Cardiac septum (tissue), 1 donor: ENCODE measurements around the gene CA5B. TPM values are rescaled to one million over a fixed set of nuclear protein-coding genes. Genes with fewer than 3 reads are reported as not detected.
"Not testable (repeated sequence)": the region's sequence is repeated elsewhere in the genome, so short reads cannot be mapped to it uniquely, and the experiment has no call there.

ENCODE experiments used
- DNase-seq: peaks from one replicate; pipeline ENCODE4 v3.0.0-alpha.2; 2020; ENCODE audit warnings: low spot score
- intact Hi-C: fragments of 100-400 bp; cut with DNase I; formaldehyde crosslinking; loops from one replicate; pipeline ENCODE4 v1.14.0; 2022
- total RNA-seq: library from RNA; stranded (reverse); fragmentation: NEBNext Ultra II Directional; extraction: Animal tissue kit (Norgen Biotek cat#: 25700); gene quantifications from one replicate; pipeline ENCODE4 v1.2.1, GENCODE V29; 2021
- donor health status: DM: no; HTN: no; CAD: no.

The CA5B gene
- total RNA-seq, 1 donor from 2014 or later = 4.5 TPM

- intact Hi-C loops = no loop called here
Observed at GRCh38 chrX:15804563-15804962, 66.5 kb downstream of the CA5B start.

DNA sequence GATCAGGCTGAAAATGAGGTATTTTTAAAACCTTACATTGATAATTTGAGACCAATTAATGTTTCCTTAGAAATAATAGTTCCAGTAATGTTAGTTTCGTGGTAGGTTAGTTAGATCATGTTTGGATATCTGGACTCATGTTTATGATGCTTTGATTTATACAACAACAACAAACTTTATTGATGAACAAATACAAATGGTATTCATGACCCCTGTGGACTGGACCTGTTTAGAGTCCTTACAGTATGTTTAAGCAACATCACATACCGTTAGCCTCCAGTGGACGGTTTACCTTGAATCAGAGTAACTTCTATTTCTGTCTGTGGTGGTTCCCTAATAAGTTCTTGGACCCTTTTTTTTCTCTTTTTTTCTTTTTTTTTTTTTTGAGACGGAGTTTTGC lies 70.2 kb downstream of the CA5B start:
- DNase-seq = no peak
- intact Hi-C loops = no loop called here

More at GRCh38 chrX:15804563-15804962, 66.5 kb downstream of the CA5B start:
- DNase-seq = no peak

- no peak for DNase-seq
- intact Hi-C loops = no loop called here
Observed at GRCh38 chrX:15812192-15812938, 74.3 kb downstream of the CA5B start.

GRCh38 chrX:15813416-15813815 lies 75.3 kb downstream of the CA5B start:
- no peak for DNase-seq
- intact Hi-C loops = no loop called here

GRCh38 chrX:15814771-15815365 lies 76.8 kb downstream of the CA5B start:
- intact Hi-C loops = no loop called here

DNA sequence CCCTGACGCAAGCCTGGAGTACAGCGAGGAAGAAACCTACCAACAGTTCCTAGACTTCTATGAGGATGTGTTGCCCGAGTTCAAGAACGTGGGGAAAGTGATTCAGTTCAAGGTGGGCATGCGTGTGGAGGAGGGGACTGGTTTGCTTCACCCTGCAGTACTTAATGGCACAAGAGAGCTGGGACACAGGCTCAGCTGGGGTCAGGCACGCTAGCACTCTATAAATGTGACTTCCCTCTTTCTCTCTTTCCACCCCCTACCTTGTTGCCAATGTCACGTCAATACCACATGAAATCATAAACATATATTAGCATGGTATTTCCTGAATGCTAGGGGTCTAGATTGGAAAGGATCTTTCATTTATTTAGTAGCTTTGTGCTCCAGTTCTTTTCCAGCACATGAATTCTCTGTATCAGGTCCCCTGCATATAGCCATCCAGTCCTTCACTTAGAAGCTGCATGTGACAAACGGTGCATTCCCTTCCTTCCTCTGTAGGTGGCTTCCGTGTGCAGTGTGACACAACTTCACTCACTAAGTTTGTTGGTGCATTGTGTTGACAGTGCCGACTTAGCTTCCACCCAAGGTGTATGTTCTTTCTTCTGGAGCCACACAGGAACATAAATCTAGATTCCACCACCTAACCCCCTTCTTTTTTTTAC lies 77.8 kb downstream of the CA5B start:
- intact Hi-C loops = no loop called here
- no peak for DNase-seq

More at GRCh38 chrX:15814771-15815365, 76.8 kb downstream of the CA5B start:
- DNase-seq = no peak

GRCh38 chrX:15816438-15816809 lies 78.4 kb downstream of the CA5B start:
- no peak for DNase-seq
- intact Hi-C loops = no loop called here

GRCh38 chrX:15816886-15817285 lies 78.8 kb downstream of the CA5B start:
- intact Hi-C loops = no loop called here
- no peak for DNase-seq

GRCh38 chrX:15820106-15821073 lies 82.3 kb downstream of the CA5B start:
- intact Hi-C loops = no loop called here
- DNase-seq = no peak

DNA sequence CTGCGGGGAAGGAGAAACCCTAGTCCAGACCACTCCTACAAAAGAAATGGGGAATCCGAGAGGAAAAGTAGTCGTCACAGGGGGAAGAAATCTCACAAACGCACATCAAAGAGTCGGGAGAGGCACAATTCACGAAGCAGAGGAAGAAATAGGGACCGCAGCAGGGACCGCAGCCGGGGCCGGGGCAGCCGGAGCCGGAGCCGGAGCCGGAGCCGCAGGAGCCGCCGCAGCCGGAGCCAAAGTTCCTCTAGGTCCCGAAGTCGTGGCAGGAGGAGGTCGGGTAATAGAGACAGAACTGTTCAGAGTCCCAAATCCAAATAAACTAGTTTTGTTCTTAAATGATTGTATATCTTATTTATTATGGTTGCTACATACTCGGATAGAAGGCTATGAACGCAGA lies 84.9 kb downstream of the CA5B start:
- DNase-seq = no peak
- intact Hi-C loops = no loop called here

- intact Hi-C loops = no loop called here
- DNase-seq = no peak
Observed at GRCh38 chrX:15825936-15826335, 87.9 kb downstream of the CA5B start.

DNA sequence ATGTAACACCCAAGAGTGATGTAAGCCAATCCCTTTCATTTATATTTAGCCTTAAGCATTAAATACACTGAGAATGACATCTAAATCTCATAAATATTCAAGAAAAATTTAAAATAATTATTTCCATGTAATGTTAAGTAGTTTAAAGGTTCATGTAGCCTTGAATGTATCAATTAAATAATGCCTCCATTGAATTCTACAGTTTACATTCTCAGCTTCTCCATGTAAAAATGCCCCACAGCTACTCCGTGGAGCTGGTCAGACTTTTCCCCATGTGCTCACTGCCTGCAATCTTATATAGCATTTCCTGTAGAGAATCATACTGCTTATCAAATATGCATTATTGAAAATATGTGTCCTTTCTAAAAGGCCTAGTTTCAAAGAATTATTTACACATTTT lies 91.1 kb downstream of the CA5B start:
- DNase-seq = no peak
- intact Hi-C loops = no loop called here

- intact Hi-C loops, DNase-seq: not testable (repeated sequence)
Observed at GRCh38 chrX:15831347-15831746, 93.3 kb downstream of the CA5B start.

GRCh38 chrX:15834053-15834452 lies 96.0 kb downstream of the CA5B start:
- DNase-seq = no peak
- intact Hi-C loops = no loop called here

- intact Hi-C loops = no loop called here
- no peak for DNase-seq
Observed at GRCh38 chrX:15834827-15835595, 96.9 kb downstream of the CA5B start.
